ENCODE measurements around the gene HSD17B14.
"Not testable (repeated sequence)": the region's sequence is repeated elsewhere in the genome, so short reads cannot be mapped to it uniquely, and the experiment has no call there.

HSD17B14 gene

DNA sequence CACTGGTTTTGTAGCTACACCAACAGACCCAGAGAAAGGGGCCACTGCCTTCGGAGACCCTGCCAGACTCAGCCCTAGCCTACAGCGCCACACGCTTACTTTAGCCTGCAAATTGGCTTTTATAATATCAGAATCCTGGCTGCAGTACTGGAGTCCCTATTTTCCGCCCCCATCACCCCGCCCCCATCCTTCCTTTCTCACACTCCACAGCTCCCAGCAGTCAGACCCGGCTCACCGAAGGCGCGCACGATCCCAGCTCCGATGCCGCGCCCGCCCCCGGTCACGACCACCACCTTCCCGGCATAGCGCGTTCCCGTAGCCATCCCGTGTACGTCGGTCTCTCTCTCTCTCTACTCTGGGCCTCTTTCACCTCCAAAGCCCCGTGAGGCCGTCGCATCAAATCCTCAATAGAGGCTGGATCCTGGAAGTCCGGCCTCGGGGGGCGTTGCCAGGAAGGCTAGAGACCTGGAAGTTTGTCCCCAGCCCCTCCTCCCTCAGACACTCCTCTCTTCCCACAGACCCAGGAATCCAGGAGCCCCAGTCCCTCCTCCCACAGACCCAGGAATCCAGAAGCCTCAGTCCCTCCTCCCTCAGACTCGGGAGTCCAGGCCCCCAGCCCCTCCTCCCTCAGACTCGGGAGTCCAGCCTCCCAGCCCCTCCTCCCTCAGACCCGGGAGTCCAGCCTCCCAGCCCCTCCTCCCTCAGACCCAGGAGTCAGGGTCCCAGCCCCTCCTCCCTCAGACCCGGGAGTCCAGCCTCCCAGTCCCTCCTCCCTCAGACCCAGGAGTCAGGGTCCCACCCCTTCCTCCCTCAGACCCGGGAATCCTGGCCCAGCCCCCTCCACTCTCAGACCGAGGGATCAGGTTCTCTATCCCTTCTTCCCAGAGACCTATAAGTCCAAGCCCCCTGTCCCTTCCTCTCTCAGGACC, at the start of gene HSD17B14:
HSD17B14 (minus strand) TSS at position 403 of the 929 bp plus-strand sequence; CDS start at position 323, 80 bp downstream.
- no peak for DNase-seq (ENCODE audit: low read depth in 3 of 3)

DNA sequence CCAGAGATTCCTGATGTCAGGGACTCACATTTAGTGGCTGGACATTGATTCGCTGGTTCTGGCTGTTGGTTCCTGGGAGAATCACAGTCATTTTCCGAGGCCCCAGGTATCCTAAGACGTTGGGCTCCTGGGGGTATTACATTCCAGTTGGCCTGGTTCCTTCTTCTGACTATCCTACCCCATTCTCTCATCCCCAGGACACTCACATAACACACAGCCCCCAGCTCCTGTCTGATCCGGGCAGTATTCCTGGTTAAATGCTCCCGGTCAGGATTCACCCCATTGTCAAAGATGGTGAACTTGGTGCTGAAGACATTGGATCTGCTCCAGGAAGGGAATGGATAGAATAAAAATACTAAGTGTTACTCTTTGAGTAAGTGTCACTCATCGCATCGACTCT, 47.4 kb upstream of the HSD17B14 start:
- no peak for DNase-seq (ENCODE audit: low read depth in 3 of 3)

DNA sequence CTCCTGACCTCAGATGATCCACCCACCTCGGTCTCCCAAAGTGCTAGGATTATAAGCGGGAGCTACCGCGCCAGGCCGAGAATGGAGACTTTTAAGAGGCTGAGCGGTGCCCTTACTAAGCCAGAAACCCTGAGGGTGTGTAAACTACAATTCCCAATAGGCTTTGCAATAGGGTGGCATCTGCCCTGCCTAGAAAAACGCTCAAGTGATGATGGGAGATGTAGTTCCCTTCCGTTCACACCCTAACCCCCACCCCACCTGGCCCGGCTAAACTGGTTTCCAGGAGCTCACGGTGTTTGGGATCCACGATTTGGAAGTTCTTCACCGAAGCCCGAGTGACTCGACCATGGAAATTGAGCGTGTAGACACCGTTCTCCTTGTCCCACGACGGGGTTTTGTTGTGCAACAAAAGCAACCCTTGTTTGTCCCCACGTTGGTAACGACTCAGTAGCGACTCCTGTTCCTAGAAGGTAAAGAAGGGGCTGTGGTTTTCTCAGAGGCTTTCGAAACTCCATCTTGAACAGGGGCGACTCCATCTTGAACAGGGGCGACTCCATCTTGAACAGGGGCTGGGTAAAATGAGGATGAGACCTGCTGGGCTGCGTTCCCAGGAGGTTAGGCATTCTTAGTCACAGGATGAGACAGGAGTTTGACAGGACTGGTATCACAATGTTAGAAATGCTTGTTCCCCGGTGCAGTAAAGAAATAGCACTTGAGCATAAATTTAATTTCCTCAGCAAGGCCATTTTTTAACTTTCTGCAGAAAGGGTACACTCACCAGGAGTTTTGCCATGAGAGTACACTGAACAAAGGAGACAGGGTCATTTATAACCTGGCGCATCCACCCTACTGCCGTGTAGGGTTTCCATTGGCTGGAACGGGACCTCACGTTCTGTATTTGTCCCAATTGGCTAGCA, 45.7 kb upstream of the HSD17B14 start:
- no peak for DNase-seq (ENCODE audit: low read depth in 3 of 3)

DNA sequence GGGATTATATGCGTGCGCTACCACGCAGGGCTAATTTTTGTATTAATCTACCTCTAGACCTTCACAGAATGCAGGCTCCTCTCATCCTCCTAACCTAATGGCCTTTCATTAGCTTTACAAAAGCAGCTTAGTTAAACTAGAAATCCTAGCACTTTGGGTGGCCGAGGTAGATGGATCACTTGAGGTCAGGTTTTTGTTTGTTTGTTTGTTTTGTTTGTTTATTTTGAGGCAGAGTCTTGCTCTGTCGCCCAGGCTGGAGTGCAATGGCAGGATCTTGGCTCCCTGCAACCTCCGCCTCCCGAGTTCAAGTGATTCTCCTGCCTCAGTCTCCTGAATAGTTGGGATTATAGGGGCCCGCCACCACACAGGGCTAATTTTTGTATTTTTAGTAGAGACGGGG, 43.4 kb upstream of the HSD17B14 start:
- DNase-seq (ENCODE audit: low read depth in 3 of 3), result not testable (repeated sequence)

DNA sequence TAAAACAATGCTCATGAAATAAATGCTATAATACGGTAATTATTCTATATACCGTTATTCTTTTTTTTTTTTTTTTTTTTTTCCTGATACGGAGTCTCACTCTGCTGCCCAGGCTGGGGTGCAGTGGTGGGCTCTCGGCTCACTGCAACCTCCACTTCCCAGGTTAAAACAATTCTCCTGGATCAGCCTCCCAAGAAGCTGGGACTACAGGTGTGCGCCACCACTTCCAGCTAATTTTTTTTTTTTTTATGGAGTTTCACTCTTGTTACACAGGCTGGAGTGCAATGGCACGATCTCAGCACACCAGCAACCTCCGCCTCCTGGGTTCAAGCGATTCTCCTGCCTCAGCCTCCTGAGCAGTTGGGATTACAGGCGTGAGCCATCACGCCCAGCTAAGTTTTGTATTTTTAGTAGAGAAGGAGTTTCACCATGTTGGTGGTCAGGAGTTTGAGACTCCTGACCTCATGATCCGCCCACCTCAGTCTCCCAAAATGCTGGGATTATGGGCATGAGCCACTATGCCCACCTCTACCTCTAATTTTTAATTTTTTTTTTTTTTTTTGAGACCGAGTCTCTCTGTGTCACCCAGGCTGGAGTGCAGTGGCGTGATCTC, 42.8 kb upstream of the HSD17B14 start:
- DNase-seq (ENCODE audit: low read depth in 3 of 3), result no peak

DNA sequence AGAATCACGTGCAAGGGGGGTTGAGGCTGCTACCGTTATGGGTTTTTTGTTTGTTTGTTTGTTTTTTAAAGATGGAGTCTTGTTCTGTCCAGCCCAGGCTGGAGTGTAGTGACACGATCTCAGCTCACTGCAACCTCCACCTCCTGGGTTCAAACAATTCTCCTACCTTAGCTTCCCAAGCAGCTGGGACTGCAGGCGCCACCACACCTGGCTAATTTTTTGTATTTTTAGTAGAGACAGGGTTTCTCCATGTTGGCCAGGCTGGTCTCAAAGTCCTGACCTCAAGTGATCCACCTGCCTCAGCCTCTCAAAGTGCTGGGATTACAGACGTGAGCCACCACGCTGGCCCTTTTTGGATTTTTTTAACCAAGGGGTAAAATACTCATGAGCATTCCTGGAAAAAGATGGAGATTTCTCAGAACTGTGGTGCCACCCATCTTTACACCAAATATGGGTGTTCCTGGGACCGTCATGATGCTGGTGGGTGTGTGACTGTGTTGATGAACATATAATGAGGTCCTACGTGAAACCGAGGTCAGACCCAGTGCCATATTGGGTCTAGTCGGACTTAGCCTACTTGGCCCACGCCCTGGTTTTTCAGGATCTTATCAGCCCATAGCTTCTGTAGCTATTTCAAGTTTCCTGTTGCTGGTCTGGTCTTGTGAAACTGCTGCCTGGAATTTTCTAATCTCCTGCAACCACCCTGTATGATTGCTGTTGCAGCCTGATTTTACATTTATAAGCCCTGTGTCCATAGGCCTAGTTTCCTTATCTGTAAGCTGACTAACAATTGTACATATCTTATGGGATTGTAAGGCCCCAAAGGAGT, 42.1 kb upstream of the HSD17B14 start:
- DNase-seq (ENCODE audit: low read depth in 3 of 3), result no peak

DNA sequence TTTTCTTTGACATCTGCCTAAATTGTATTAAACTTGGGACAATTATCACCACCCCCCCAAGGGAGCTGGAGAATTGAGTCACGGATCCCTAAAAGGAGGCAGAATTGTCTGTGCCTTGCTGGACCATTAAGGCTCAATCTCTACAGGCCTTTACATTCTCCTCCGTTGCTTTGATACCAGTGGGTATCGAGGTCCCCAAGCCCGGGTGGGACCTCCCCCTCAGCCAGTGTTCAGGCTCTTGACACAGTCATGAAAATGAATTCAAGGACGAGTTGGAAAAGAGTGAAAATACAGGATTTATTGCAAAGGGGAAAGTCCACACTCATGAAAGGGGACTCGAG, 41.5 kb upstream of the HSD17B14 start:
- DNase-seq (ENCODE audit: low read depth in 3 of 3), result no peak

DNA sequence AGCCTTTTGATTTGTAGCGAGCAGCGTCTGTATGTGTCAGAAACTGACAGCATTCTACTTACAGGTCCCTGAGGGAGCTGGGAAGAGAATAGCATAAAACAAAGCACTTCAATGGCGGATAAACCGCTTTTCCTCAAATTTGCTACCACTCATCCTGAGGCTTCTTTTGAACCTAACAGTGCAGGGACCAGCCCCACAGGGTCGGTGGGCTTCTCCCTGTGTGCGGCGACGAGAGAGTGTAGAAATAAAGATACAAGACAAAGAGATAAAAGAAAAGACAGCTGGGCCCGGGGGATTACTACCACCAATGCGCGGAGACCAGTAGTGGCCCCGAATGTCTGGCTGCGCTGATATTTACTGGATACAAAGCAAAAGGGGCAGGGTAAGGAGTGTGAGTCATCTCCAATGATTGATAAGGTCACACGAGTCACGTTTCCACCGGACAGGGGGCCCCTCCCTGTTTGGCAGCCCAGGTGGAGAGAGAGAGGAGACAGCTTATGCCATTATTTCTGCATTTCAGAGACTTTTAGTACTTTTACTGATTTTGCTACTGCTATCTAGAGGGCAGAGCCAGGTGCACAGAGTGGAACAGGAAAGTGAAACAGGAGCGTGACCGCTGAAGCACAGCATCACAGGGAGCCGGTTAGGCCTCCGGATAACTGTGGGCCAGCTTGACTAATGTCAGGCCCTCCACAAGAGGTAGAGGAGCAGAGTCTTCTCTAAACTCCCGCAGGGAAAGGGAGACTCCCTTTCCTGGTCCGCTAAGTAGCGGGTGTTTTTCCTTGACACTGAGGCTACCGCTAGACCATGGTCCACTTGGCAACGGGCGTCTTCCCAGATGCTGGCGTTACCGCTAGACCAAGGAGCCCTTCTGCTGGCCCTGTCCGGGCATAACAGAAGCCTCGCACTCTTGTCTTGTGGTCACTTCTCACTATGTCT, 40.0 kb upstream of the HSD17B14 start:
- not testable (repeated sequence) for DNase-seq (ENCODE audit: low read depth in 3 of 3)

DNA sequence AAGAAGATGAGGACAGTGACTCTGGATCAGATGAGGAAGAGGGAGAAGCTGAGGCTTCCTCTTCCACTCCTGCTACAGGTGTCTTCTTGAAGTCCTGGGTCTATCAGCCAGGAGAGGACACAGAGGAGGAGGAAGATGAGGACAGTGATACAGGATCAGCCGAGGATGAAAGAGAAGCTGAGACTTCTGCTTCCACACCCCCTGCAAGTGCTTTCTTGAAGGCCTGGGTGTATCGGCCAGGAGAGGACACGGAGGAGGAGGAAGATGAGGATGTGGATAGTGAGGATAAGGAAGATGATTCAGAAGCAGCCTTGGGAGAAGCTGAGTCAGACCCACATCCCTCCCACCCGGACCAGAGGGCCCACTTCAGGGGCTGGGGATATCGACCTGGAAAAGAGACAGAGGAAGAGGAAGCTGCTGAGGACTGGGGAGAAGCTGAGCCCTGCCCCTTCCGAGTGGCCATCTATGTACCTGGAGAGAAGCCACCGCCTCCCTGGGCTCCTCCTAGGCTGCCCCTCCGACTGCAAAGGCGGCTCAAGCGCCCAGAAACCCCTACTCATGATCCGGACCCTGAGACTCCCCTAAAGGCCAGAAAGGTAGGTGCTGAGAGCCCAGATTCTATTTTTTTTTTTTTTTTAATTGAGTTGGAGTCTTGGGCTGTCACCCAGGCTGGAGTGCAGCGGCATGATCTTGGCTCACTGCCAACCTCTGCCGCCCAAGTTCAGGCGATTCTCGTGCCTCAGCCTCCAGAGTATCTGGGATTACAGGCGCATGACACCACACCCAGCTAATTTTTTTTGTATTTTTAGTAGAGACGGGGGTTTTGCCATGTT, 38.2 kb upstream of the HSD17B14 start:
- DNase-seq (ENCODE audit: low read depth in 3 of 3), result no peak

DNA sequence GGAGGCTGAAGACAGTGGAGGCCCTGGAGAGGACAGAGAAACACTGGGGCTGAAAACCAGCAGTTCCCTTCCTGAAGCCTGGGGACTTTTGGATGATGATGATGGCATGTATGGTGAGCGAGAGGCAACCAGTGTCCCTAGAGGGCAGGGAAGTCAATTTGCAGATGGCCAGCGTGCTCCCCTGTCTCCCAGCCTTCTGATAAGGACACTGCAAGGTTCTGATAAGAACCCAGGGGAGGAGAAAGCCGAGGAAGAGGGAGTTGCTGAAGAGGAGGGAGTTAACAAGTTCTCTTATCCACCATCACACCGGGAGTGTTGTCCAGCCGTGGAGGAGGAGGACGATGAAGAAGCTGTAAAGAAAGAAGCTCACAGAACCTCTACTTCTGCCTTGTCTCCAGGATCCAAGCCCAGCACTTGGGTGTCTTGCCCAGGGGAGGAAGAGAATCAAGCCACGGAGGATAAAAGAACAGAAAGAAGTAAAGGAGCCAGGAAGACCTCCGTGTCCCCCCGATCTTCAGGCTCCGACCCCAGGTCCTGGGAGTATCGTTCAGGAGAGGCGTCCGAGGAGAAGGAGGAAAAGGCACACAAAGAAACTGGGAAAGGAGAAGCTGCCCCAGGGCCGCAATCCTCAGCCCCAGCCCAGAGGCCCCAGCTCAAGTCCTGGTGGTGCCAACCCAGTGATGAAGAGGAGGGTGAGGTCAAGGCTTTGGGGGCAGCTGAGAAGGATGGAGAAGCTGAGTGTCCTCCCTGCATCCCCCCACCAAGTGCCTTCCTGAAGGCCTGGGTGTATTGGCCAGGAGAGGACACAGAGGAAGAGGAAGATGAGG, 37.4 kb upstream of the HSD17B14 start:
- no peak for DNase-seq (ENCODE audit: low read depth in 3 of 3)

DNA sequence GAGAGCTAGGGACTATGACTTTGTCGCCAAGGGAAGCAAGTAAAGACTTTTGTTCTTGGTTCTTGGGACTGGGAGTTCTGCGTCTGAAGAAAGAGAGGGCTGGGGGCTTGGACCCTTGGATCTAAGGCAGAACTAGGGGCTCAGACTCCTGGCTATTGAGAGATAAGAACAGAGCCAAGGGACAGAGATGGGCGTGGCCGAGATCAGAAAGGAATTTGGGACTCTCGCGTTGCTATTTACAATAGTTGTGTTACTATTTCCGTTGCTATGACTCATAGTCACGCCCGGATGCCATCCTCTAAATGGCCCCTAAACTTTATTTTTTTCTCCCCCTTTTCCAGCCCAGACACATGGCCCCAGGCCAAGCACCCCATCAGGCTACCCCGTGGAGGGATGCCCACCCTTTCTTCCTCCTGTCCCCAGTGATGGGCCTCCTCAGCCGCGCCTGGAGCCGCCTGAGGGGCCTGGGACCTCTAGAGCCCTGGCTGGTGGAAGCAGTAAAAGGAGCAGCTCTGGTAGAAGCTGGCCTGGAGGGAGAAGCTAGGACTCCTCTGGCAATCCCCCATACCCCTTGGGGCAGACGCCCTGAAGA, 36.7 kb upstream of the HSD17B14 start:
- DNase-seq (ENCODE audit: low read depth in 3 of 3), result peak; percentile 39 to 58 (median 58)

DNA sequence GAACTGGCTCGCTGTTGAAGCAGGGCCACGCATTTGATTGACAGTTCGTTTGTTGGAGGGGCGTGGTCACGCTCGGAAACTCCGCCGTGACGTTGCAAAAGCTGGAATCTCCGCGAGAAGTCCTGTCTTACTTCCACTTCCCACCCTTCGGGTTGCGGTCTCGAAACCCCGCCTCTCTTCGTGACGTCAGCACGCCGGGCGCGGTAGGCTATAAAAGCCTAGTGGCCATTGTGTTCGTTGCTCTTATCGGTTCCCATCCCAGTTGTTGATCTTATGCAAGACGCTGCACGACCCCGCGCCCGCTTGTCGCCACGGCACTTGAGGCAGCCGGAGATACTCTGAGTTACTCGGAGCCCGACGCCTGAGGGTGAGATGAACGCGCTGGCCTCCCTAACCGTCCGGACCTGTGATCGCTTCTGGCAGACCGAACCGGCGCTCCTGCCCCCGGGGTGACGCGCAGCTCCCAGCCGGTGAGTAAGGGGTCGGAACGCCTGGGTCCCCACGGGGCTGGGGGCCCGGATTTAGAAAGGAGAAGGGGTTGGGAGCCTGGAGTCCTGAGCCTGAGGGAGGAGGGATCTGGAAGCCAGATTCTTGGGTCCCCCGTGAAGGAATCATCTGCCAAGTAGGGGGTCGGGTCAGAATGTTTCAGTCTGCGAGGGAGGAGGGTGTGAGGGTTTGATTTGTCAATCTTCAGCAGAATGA, 36.0 kb upstream of the HSD17B14 start, which contains the start of gene PPP1R15A:
PPP1R15A (plus strand) TSS at position 240 of the 702 bp plus-strand sequence. CDS start 813 bp downstream, outside the sequence.
- peak; percentile 98 for DNase-seq (ENCODE audit: low read depth in 3 of 3)

DNA sequence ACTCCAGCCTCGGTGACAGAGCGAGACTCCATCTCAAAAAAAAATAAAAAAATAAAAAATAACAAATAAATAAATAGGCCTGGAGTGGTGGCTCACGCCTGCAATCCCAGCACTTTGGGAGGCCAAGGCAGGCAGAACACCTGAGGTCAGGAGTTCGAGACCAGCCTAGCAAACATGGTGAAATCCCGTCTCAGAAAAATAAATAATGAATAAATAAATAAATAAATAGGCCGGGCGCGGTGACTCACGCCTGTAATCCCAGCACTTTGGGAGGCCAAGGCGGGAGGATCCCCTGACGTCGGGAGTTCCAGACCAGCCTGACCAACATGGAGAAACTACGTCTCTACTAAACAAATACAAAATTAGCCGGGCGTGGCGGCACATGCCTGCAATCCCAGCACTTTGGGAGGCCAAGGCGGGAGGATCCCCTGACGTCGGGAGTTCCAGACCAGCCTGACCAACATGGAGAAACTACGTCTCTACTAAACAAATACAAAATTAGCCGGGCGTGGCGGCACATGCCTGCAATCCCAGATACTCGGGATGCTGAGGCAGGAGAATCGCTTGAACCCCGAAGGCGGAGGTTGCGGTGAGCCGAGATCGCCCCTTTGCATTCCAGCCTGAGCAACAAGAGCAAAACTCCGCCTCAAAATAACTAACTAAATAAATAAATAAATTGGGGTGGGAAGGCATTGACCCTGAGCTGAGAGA, 35.3 kb upstream of the HSD17B14 start:
- not testable (repeated sequence) for DNase-seq (ENCODE audit: low read depth in 3 of 3)

DNA sequence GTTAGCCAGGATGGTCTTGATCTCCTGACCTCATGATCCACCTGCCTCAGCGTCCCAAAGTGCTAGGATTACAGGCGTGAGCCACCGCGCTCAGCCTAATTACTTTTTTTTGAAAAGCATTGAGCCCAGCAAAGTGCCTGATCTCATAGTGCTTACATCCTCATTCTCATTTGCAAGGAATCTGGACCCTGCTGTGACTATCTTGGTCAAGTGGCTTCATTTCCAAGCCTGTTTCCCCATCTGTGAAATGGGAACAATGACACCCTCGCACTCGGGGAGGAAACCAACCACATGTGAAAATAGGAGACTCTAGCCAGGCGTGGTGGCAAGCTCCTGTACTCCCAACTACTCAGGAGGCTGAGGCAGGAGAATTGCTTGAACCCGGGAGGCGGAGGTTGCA, 33.8 kb upstream of the HSD17B14 start:
- no peak for DNase-seq (ENCODE audit: low read depth in 3 of 3)

DNA sequence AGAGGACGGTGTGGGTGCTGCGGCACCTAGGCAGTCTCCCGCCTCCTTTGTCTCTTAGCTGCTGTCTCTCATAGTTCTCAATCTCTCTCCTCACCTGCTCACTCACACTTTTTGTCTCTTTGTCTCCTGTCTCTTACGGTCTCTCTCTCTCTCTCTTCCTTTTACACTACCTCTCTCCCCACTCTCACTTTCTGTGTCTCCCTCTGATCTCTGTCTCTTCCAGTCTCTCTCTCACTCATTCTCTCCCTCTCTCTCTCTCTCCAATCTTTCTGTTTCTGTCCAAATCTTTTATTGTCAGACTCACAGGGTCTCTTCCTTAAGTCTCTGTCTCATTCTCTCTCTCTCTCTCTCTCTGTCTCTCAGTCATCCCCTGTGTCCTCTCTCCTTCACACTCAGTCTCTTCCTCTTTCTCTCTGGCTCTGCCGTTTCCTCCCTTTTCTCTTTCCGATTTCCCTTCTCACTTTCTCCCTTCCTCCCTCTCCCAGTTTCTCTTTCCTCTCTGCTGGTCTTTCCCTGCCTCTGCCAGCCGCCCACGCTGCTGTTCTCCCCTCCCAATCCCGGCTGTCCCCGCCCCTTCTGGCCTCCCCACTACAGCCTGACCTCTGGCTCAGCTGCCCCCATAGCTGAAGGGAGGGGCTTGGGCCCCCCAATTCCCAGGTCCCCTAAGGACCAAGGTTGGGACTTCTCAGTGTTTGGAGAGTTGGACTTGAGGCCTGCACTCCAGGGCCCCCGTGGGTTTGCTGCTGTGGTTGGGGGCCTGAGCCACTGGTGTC, 32.0 kb upstream of the HSD17B14 start, which contains the start of gene PLEKHA4:
PLEKHA4 (minus strand) TSS at position 504 of the 773 bp plus-strand sequence. CDS start 997 bp downstream, outside the sequence.
- no peak for DNase-seq (ENCODE audit: low read depth in 3 of 3)

DNA sequence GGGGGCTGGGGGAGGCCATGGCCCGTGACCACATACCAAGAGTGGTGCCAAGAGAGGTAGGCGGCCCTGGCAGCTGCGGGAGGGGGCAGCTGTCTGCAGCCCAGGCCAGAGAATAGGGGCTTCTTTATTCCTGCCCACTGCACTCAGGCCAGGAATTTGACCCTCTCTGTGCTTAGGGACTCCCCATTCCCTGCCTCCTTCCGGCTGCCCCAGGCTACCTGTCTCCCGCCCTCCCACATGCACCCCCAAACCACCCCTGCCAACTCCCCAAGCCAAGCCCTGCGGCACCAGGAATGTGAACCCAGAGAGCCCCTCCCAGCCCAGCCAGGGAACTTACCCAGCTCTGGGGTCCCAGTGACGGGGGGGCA, 31.4 kb upstream of the HSD17B14 start:
- no peak for DNase-seq (ENCODE audit: low read depth in 3 of 3)

All from stimulated activated CD4-positive, alpha-beta T cell treated with anti-CD3 and anti-CD28 coated beads, TNF-alpha, amount 100 ng/mL, for 4 hours (primary cell).